ENCODE measurements around the gene TNIP2. TPM values are rescaled to one million over a fixed set of nuclear protein-coding genes. Genes with fewer than 3 reads are reported as not detected.

The TNIP2 gene
- total and polyA plus RNA-seq, 4 donors, result 10.5 to 20.7 (median 13.5) TPM

- DNase-seq (ENCODE audit: low spot score), result no peak
- 91% methylated on average over 7 of the region's 7 CpGs for WGBS
Observed at GRCh38 chr4:2699534-2699933, 56.6 kb downstream of the TNIP2 start.

More at GRCh38 chr4:2699534-2699933, 56.6 kb downstream of the TNIP2 start:
- no peak overlapping the region for H3K9ac ChIP-seq (ENCODE audit: low read depth in 1 of 2, low read length in 2 of 2)
- H3K27me3 ChIP-seq (ENCODE audit: control insufficient read depth in 4 of 4, insufficient read depth in 4 of 4, low read length in 3 of 4), result no peaks in the 10 kb centered on the region
- no peak overlapping the region for H3K4me3 ChIP-seq (ENCODE audit: low read depth in 1 of 3, low read length in 3 of 3)
- H3K4me1 ChIP-seq (ENCODE audit: control insufficient read depth in 4 of 4, insufficient read depth in 4 of 4, low read length in 3 of 4), result peaks cover 5 to 15% (median 10%) of the 10 kb centered on the region in 4 donors
- H3K27ac ChIP-seq (ENCODE audit: low read depth in 1 of 2, low read length in 2 of 2), result no peak overlapping the region
- H3K9me3 ChIP-seq (ENCODE audit: control insufficient read depth in 4 of 4, low read length in 3 of 4), result no peaks in the 10 kb centered on the region
- H3K36me3 ChIP-seq (ENCODE audit: control insufficient read depth in 4 of 4, insufficient read depth in 3 of 4, low read depth in 1 of 4, low read length in 3 of 4), result peaks cover 6 to 63% (median 45%) of the 10 kb centered on the region in 4 donors
- no peak for TF ChIP-seq TAF1 (conservative IDR thresholded peaks at IDR 0.05)
- TF ChIP-seq ATF3 (IDR thresholded peaks at IDR 0.05), result no peak
- no peak for TF ChIP-seq FOXA2 (IDR thresholded peaks at IDR 0.05)
- TF ChIP-seq RXRA (IDR thresholded peaks at IDR 0.05), result no peak
- no peak for TF ChIP-seq EGR1 (IDR thresholded peaks at IDR 0.05; ENCODE audit: low read depth in 2 of 2)
- TF ChIP-seq NR2F2 (IDR thresholded peaks at IDR 0.05), result no peak
- TF ChIP-seq HNF4A (conservative IDR thresholded peaks at IDR 0.05), result no peak
- TF ChIP-seq FOXA1 (IDR thresholded peaks at IDR 0.05), result no peak
- no peak for TF ChIP-seq ZBTB33 (IDR thresholded peaks at IDR 0.05)
- no peak for TF ChIP-seq SP1 (IDR thresholded peaks at IDR 0.05)
- no peak for TF ChIP-seq REST (IDR thresholded peaks at IDR 0.05)
- no peak for TF ChIP-seq CTCF (IDR thresholded peaks at IDR 0.05; ENCODE audit: low read depth, low read length, missing input control)
- no peak for TF ChIP-seq RAD21 (IDR thresholded peaks at IDR 0.05)
